ENCODE results near the gene PFN1. TPM values are rescaled to one million over a fixed set of nuclear protein-coding genes. Genes with fewer than 3 reads are reported as not detected.
"Not testable (repeated sequence)": the region's sequence is repeated elsewhere in the genome, so short reads cannot be mapped to it uniquely, and the experiment has no call there.

Gene PFN1
- total RNA-seq, 1 experiment from 2014 or later, result 1,459 TPM

DNA sequence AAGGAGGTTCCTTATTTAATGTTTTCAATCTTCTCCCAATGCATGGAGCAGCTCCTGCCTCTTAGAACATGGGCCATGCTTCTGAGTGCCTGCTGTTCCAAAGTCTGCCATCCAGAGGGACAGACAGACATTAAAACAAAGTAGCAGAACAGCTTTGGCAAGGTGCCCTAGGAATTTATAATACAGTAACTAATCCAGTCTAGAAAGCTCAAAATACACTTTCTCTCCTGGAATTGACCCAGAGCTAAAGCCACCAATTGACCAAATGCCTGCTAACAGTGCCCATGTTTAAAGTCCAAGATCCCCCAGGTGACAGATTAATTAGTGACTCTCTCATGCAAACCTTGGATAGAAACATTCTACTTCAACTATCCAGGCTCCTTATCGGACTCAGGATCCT lies 34.3 kb downstream of the PFN1 start:
- Histone ChIP-seq H3K4me3 (no peak overlapping the region), H3K9me2 (ENCODE audit: insufficient read depth) (no peaks in the 10 kb centered on the region), H3K27me3 (ENCODE audit: insufficient read depth, low read depth) (no peaks in the 10 kb centered on the region), H3K4me2 (no peak overlapping the region), H3K4me1 (replicated peaks; ENCODE audit: insufficient read depth) (peaks cover 10% of the 10 kb centered on the region), H3K79me2 (ENCODE audit: low read depth) (no peaks in the 10 kb centered on the region), H3F3A (ENCODE audit: insufficient read depth, low read depth) (peaks cover 17% of the 10 kb centered on the region; the same call in 1 of the 2 replicates), H3K36me3 (ENCODE audit: low read depth) (no peaks in the 10 kb centered on the region), H3K27ac (no peak overlapping the region), H4K20me1 (ENCODE audit: insufficient read depth) (no peaks in the 10 kb centered on the region), H2AFZ (no peak overlapping the region), H3K9me3 (ENCODE audit: insufficient read depth, low read depth) (no peaks in the 10 kb centered on the region)
- intact Hi-C loops (cut with micrococcal nuclease; ENCODE audit: unreplicated experiment), result no loop called here
- POLR2A ChIA-PET (ENCODE audit: unreplicated experiment), result interaction anchor here (0.5 to 0.6 kb wide), 4 partner anchors 31 to 314 kb away, joined by 3 to 6 read pairs (median 4); no protein-coding TSS in a partner anchor
- CTCF ChIA-PET, result no interaction called here
- BruUV-seq (replicated peaks), result no TSS peak
- no peak for DNase-seq
- TF ChIP-seq CTCF (conservative IDR thresholded peaks at IDR 0.05), result no peak
- no peak for TF ChIP-seq EZH2 (IDR thresholded peaks at IDR 0.05; ENCODE audit: low read depth)

DNA sequence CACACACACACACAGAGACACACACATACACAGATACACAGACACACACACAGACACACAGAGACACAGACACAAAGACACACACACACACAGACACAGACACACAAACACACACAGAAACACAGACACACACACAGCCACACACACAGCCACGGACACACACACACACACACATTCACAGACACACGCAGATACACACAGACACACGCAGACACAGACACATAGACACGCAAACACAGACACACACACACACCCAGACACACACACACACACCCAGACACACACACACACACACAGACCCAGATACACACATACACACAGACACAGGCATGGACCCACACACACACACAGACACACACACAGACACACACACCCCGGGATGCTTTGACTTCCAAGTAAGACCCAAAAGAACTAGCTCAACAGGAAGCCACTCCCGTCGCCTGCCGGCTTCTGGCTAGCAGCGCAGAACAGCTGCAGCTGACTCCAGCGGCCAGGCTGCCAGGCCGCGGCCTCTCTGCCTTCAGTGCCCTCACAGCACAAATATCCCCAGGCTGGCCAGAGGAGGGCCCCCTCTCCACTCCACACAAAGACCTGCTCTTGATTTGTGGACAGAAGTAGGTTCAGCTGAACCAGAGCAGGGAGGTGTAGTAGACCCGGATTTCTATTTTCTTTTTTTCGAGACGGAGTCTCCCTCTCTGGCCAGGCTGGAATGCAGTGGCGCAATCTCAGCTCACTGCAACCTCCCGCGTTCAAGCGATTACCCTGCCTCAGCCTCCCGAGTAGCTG lies 39.4 kb downstream of the PFN1 start:
- DNase-seq, result peak; percentile 89 to 96
- POLR2A ChIA-PET (ENCODE audit: unreplicated experiment), result interaction anchor here (0.5 to 1.9 kb wide), 13 partner anchors 31 to 1527 kb away, joined by 3 to 20 read pairs (median 3); partner anchors contain the start of genes INCA1, RNF167, SLC25A11 and SPAG7
- Histone ChIP-seq H3F3A (ENCODE audit: insufficient read depth, low read depth) (peaks cover 21% of the 10 kb centered on the region; the same call in 1 of the 2 replicates), H2AFZ (no peak overlapping the region), H3K27me3 (ENCODE audit: insufficient read depth, low read depth) (no peaks in the 10 kb centered on the region), H3K4me1 (replicated peaks; ENCODE audit: insufficient read depth) (peaks cover 16% of the 10 kb centered on the region), H3K79me2 (ENCODE audit: low read depth) (no peaks in the 10 kb centered on the region), H3K9me3 (ENCODE audit: insufficient read depth, low read depth) (no peaks in the 10 kb centered on the region), H3K27ac (peak overlapping the region; percentile 75), H4K20me1 (ENCODE audit: insufficient read depth) (no peaks in the 10 kb centered on the region), H3K4me2 (peak overlapping the region; percentile 63), H3K36me3 (ENCODE audit: low read depth) (no peaks in the 10 kb centered on the region), H3K9me2 (ENCODE audit: insufficient read depth) (no peaks in the 10 kb centered on the region), H3K4me3 (no peak overlapping the region)
- TF ChIP-seq CTCF (conservative IDR thresholded peaks at IDR 0.05) (peak; percentile 86), EZH2 (IDR thresholded peaks at IDR 0.05; ENCODE audit: low read depth) (no peak)
- CTCF ChIA-PET, result interaction anchor here (0.5 to 1.8 kb wide), 12 partner anchors 25 to 316 kb away, joined by 3 to 16 read pairs (median 4); partner anchors contain the start of genes RNF167, SLC25A11 and SPAG7
- BruUV-seq (replicated peaks), result no TSS peak
- intact Hi-C loops (cut with micrococcal nuclease; ENCODE audit: unreplicated experiment), result loop anchor here (1.0 to 10.0 kb wide), 8 partner anchors 30 to 484 kb away; partner anchors contain the start of genes CAMTA2, PFN1 and SPAG7

GRCh38 chr17:4908301-4908700 lies 40.0 kb downstream of the PFN1 start:
- no peaks in the 10 kb centered on the region for H3K79me2 ChIP-seq (ENCODE audit: low read depth)
- no peak overlapping the region for H3K27ac ChIP-seq
- peaks cover 20% of the 10 kb centered on the region for H3K4me1 ChIP-seq (replicated peaks; ENCODE audit: insufficient read depth)
- ChIA-PET CTCF (interaction anchor here (0.6 to 1.8 kb wide), 9 partner anchors 32 to 316 kb away, joined by 3 to 16 read pairs (median 6); partner anchors contain the start of genes RNF167, SLC25A11 and SPAG7), POLR2A (ENCODE audit: unreplicated experiment) (interaction anchor here (0.6 to 1.9 kb wide), 6 partner anchors 32 to 1528 kb away, joined by 3 to 20 read pairs (median 6); partner anchors contain the start of genes RNF167, SLC25A11 and SPAG7)
- no peaks in the 10 kb centered on the region for H3K36me3 ChIP-seq (ENCODE audit: low read depth)
- H3K4me2 ChIP-seq, result no peak overlapping the region
- peaks cover 23% of the 10 kb centered on the region; the same call in 1 of the 2 replicates for H3F3A ChIP-seq (ENCODE audit: insufficient read depth, low read depth)
- no peaks in the 10 kb centered on the region for H3K9me3 ChIP-seq (ENCODE audit: insufficient read depth, low read depth)
- intact Hi-C loops (cut with micrococcal nuclease; ENCODE audit: unreplicated experiment), result loop anchor here (2.0 to 10.0 kb wide), 3 partner anchors 40 to 484 kb away; partner anchors contain the start of gene PFN1
- no peaks in the 10 kb centered on the region for H3K27me3 ChIP-seq (ENCODE audit: insufficient read depth, low read depth)
- DNase-seq, result no peak
- no peaks in the 10 kb centered on the region for H3K9me2 ChIP-seq (ENCODE audit: insufficient read depth)
- H4K20me1 ChIP-seq (ENCODE audit: insufficient read depth), result no peaks in the 10 kb centered on the region
- BruUV-seq (replicated peaks), result no TSS peak
- no peak for TF ChIP-seq CTCF (conservative IDR thresholded peaks at IDR 0.05)
- no peak for TF ChIP-seq EZH2 (IDR thresholded peaks at IDR 0.05; ENCODE audit: low read depth)
- H2AFZ ChIP-seq, result no peak overlapping the region
- no peak overlapping the region for H3K4me3 ChIP-seq

DNA sequence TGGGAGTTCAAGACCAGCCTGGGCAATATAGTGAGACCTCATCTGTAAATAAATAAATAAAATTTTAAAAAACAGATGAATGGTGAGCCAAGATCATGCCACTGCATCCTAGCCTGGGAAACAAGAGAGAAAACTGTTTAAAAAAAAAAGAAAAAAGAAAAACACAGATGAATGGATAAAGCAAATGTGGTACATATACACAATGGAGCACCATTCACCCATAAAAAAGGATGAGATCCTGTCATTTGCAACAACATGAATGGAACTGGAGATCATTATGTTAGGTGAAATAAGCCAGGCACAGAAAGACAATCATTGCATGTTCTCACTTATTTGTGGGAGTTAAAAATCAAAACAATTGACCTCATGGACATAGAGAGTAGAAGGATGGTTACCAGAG lies 41.7 kb downstream of the PFN1 start:
- H3K9me3 ChIP-seq (ENCODE audit: insufficient read depth, low read depth); BruUV-seq (replicated peaks); H2AFZ ChIP-seq; H3K4me3 ChIP-seq; H3K4me2 ChIP-seq; H3K27me3 ChIP-seq (ENCODE audit: insufficient read depth, low read depth); CTCF ChIA-PET; H4K20me1 ChIP-seq (ENCODE audit: insufficient read depth); H3K27ac ChIP-seq; H3K79me2 ChIP-seq (ENCODE audit: low read depth); DNase-seq; H3K36me3 ChIP-seq (ENCODE audit: low read depth); H3K9me2 ChIP-seq (ENCODE audit: insufficient read depth): not testable (repeated sequence)
- POLR2A ChIA-PET (ENCODE audit: unreplicated experiment), result interaction anchor here (0.6 kb wide), 1 partner anchor 187 kb away, joined by 3 read pairs; no protein-coding TSS in a partner anchor
- peaks cover 39% of the 10 kb centered on the region; the same call in 1 of the 2 replicates for H3F3A ChIP-seq (ENCODE audit: insufficient read depth, low read depth)
- H3K4me1 ChIP-seq (replicated peaks; ENCODE audit: insufficient read depth), result peaks cover 29% of the 10 kb centered on the region
- intact Hi-C loops (cut with micrococcal nuclease; ENCODE audit: unreplicated experiment), result loop anchor here (5.0 to 10.0 kb wide), 2 partner anchors 269 to 482 kb away; no protein-coding TSS in a partner anchor

Measured in PC-9 (cell line).